HepG2 (cell line): ENCODE results near the gene PDE1C.

Source experiments
- ARHGAP35 ChIP-seq: sonication (generic); formaldehyde crosslinking; IDR thresholded peaks from 2 replicates; pipeline ENCODE4 v1.9.0; 2022; ENCODE audit warnings: mild to moderate bottlenecking, inconsistent platforms, moderate library complexity, missing genetic modification reagents, borderline replicate concordance
- ATAD3A ChIP-seq: sonication (generic); formaldehyde crosslinking; IDR thresholded peaks from 2 replicates; pipeline ENCODE4 v1.4.0; 2020; ENCODE audit warnings: missing genetic modification reagents
- HDAC6 ChIP-seq: fragments of 200-600 bp; sonication (generic); IDR thresholded peaks from 2 replicates; pipeline ENCODE4 v1.7.0; 2017; ENCODE audit warnings: mild to moderate bottlenecking, antibody characterized with exemption, low read length, low read depth
- HNF4G ChIP-seq, 2 experiments: sonication (generic) in 1 of 2; formaldehyde crosslinking in 1 of 2; IDR thresholded peaks; 2 replicates each; pipeline versions ENCODE4 v1.4.0 to v1.6.1; 2011 to 2020; ENCODE audit warnings: borderline replicate concordance in 2 of 2, low read depth in 2 of 2, mild to moderate bottlenecking in 2 of 2, low read length in 1 of 2, missing genetic modification reagents in 1 of 2, moderate library complexity in 1 of 2
- MAFG ChIP-seq: sonication (generic); formaldehyde crosslinking; IDR thresholded peaks from 2 replicates; pipeline ENCODE4 v1.5.1; 2020; ENCODE audit warnings: mild to moderate bottlenecking, missing genetic modification reagents
- NBN ChIP-seq: fragments of 450-650 bp; conservative IDR thresholded peaks from 2 replicates; pipeline ENCODE4 v1.6.1; 2017
- POLR2A ChIP-seq, 2 experiments: IDR thresholded peaks; 2 replicates each; pipeline ENCODE4 v1.6.1; 2011; ENCODE audit warnings: low read depth in 2 of 2, low read length in 2 of 2, mild to moderate bottlenecking in 1 of 2, moderate library complexity in 1 of 2; ENCODE audit not compliant: insufficient read depth in 1 of 2
- RNF2 ChIP-seq: fragments of 450-650 bp; conservative IDR thresholded peaks from 2 replicates; pipeline ENCODE4 v1.6.1; 2016; ENCODE audit warnings: low read depth
- STAT5B ChIP-seq: sonication (generic); formaldehyde crosslinking; IDR thresholded peaks from 2 replicates; pipeline ENCODE4 v1.4.0; 2020; ENCODE audit warnings: missing genetic modification reagents
- YY1 ChIP-seq: IDR thresholded peaks from 2 replicates; pipeline ENCODE4 v1.6.1; 2011; ENCODE audit warnings: low read length, low read depth, moderate library complexity, mild to moderate bottlenecking; ENCODE audit not compliant: insufficient read depth, insufficient replicate concordance
- ZNF274 ChIP-seq: sonication (generic); formaldehyde crosslinking; IDR thresholded peaks from 2 replicates; pipeline ENCODE4 v1.5.1; 2020; ENCODE audit warnings: mild to moderate bottlenecking, missing genetic modification reagents
- TF ChIP-seq, protein P1 (sequence below): sonication (generic); formaldehyde crosslinking; IDR thresholded peaks from 2 replicates; pipeline ENCODE4 v1.5.0; 2020; ENCODE audit warnings: mild to moderate bottlenecking, missing genetic modification reagents, moderate library complexity

DNA sequence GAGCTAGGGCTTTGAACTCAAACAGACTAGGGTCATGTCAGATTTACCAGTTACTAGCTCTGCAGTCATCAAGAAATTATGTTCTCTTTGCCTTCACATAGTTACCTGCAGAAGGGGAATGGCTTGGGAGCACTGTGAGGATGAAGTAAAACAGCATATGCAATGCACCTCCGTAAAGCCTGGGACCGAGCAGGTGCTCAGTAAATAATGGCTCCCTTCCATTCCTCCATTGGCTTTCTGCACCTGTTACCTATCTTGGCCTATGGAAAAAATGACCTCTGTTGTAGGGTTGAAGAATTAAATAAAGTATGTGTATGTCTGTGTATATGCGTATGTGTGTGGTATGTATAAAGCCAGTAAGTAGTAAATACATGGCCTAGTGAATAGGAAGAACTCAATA is 78.8 kb downstream of the PDE1C start:
- TF ChIP-seq ATAD3A (CRISPR knock-in tag) (no peak), POLR2A (IDR thresholded peaks at IDR 0.05; ENCODE audit: insufficient read depth in 1 of 2, low read depth in 2 of 2, low read length in 2 of 2) (no peak), NBN (no peak), HNF4G (IDR thresholded peaks at IDR 0.05; ENCODE audit: borderline replicate concordance, low read depth, low read length) (no peak), HNF4G (CRISPR knock-in tag; IDR thresholded peaks at IDR 0.05; ENCODE audit: borderline replicate concordance, low read depth) (no peak), STAT5B (CRISPR knock-in tag) (no peak), YY1 (no peak), ZNF274 (CRISPR knock-in tag) (no peak), ARHGAP35 (CRISPR knock-in tag) (no peak), RNF2 (no peak), MAFG (no peak), HDAC6 (no peak)
- TF ChIP-seq, protein P1, sequence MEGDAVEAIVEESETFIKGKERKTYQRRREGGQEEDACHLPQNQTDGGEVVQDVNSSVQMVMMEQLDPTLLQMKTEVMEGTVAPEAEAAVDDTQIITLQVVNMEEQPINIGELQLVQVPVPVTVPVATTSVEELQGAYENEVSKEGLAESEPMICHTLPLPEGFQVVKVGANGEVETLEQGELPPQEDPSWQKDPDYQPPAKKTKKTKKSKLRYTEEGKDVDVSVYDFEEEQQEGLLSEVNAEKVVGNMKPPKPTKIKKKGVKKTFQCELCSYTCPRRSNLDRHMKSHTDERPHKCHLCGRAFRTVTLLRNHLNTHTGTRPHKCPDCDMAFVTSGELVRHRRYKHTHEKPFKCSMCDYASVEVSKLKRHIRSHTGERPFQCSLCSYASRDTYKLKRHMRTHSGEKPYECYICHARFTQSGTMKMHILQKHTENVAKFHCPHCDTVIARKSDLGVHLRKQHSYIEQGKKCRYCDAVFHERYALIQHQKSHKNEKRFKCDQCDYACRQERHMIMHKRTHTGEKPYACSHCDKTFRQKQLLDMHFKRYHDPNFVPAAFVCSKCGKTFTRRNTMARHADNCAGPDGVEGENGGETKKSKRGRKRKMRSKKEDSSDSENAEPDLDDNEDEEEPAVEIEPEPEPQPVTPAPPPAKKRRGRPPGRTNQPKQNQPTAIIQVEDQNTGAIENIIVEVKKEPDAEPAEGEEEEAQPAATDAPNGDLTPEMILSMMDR (CRISPR knock-in tag): no peak
